ENCODE measurements around the gene WNK3. TPM values are rescaled to one million over a fixed set of nuclear protein-coding genes. Genes with fewer than 3 reads are reported as not detected.
A peak's percentile ranks its signal among the peaks of the same experiment; 100 is the strongest.

Gene WNK3
- total RNA-seq, 1 donor from 2014 or later: 2.6 TPM

GRCh38 chrX:54181202-54181953, 176.5 kb downstream of the WNK3 start:
- DNase-seq (ENCODE audit: low read depth): no peak
- no peak for TF ChIP-seq CTCF (conservative IDR thresholded peaks at IDR 0.05; ENCODE audit: low read depth, low read length)
- peak overlapping the region; percentile 66 for H3K4me3 ChIP-seq (ENCODE audit: low read depth, low read length)

GRCh38 chrX:54180403-54180802, 177.4 kb downstream of the WNK3 start:
- no peak for DNase-seq (ENCODE audit: low read depth)
- peak overlapping the region; percentile 66 for H3K4me3 ChIP-seq (ENCODE audit: low read depth, low read length)
- no peak for TF ChIP-seq CTCF (conservative IDR thresholded peaks at IDR 0.05; ENCODE audit: low read depth, low read length)

- TF ChIP-seq CTCF (conservative IDR thresholded peaks at IDR 0.05; ENCODE audit: low read depth, low read length): no peak
- no peak overlapping the region for H3K4me3 ChIP-seq (ENCODE audit: low read depth, low read length)
- no peak for DNase-seq (ENCODE audit: low read depth)
Observed at GRCh38 chrX:54178100-54178940, 179.5 kb downstream of the WNK3 start.

- DNase-seq (ENCODE audit: low read depth): no peak
- no peak for TF ChIP-seq CTCF (conservative IDR thresholded peaks at IDR 0.05; ENCODE audit: low read depth, low read length)
Observed at GRCh38 chrX:54177306-54177705, 180.5 kb downstream of the WNK3 start.

GRCh38 chrX:54173791-54174190, 184.1 kb downstream of the WNK3 start:
- H3K4me3 ChIP-seq (ENCODE audit: low read depth, low read length): no peak overlapping the region
- TF ChIP-seq CTCF (conservative IDR thresholded peaks at IDR 0.05; ENCODE audit: low read depth, low read length): no peak
- no peak for DNase-seq (ENCODE audit: low read depth)

More at GRCh38 chrX:54177306-54177705, 180.5 kb downstream of the WNK3 start:
- no peak overlapping the region for H3K4me3 ChIP-seq (ENCODE audit: low read depth, low read length)

- H3K4me3 ChIP-seq (ENCODE audit: low read depth, low read length): no peak overlapping the region
- no peak for DNase-seq (ENCODE audit: low read depth)
- no peak for TF ChIP-seq CTCF (conservative IDR thresholded peaks at IDR 0.05; ENCODE audit: low read depth, low read length)
Observed at GRCh38 chrX:54172455-54172854, 185.4 kb downstream of the WNK3 start.
